Hepatic stellate cell (primary cell): ENCODE measurements around the gene CYTH3.

Source experiments
- DNase-seq: peaks from one replicate; pipeline ENCODE4 v3.0.0; 2011; ENCODE audit warnings: low spot score

Gene CYTH3

DNA sequence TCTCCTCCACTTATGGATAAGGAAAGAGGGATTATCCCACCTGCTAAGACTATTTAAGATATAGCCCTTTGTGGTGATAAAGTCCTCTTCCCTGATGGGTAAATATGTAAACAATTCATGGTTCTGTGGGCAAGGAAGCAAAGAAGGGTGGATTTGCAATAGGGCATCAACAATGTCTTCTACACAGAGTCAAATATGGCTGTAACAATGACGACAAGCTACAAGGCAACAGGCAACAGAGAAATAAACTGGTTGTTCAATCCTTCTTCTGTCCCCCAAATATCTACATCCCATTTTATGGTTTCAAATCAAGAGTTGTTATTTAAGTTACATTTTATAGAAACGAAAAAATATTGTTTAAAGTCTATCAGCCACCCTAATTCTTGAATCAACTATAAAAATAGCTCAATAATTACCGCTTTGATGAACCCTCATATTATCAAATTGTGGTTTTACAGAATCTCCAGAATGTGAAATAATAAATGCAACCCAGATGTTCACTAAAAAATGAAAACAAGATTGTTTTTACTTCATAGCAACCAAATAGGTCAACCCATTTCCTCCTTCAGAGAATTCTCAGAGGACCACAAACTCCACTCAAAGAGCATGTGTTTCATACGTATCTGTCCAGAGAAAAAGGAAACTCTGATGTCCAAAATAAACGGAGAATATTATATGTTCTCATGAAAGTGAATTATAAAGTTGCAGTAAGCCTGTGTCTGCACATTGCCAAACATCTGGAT lies 13.8 kb downstream of the CYTH3 start:
- no peak for DNase-seq

DNA sequence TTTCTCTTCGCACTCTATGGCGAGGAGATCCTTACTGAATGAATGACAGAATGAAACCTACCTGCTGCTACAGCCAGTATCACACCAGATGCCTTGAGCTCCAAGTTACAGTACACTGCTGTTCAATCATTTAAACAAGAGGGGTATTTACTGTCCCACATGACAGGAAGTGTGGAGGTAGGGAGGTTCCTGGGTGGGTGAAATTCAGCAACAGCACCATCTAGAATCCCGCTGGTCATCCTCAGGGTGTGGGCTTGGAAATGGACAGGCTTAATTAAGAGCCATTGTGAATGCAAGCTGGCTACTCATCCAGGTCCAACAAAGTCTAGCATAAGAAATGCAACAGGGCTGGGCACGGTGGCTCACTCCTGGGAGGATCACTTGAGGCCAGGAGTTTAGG lies 14.7 kb downstream of the CYTH3 start:
- DNase-seq: no peak

DNA sequence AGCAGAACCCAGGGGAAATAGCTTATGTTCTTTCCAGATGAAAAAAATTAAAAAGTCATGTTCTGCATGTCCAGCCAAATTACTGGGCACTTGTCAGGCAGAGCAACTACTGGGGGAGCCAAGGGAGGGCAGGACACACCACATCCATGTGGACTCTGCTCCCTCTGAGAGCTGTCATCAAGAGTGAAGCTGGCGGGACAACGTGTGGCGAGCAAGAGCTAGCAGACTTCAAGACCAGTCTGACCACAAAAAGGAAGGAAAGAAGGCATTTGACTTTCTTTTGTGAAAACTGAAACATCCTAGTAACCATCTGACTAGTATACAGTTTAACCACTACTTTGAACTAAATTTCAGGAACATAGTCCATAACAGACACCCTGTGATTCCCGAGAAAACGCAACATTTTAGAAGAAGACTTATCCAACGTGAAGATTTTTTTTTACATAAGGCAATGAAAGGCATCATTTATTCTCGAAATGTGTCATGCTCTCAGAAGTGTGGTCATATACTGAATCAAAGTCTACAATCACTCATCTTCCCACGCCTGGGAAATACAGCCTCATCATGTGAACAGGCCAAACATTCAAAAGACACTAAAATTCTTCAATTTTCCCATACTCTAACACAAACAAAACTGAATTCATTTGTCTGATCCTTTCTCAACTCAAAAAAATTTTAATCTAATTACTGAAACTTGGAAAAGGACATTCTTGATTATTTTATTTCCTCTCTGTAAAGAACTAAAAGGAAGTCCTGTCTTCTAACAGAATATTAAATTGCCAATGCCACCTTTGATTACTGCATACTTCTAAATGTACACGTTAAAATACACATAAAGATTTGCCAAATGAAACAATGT lies 15.5 kb downstream of the CYTH3 start:
- no peak for DNase-seq

DNA sequence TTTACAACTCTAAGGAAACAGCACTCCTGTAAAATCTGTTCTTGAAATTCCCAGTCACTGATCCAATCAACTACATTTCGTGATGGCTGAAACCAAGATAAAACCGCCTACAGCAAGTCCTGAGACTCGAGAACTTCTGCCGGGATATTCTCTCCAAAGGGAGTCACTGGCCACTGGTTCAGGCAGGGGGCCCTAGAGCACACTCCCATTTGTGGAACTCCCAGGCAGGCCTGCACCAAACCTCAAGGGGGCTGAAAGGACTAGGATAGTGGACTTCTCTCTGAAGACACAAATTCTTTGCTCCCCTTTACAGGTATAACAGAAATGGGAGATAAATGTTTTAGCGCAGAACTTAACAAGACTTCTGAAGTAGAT lies 16.3 kb downstream of the CYTH3 start:
- DNase-seq: no peak

DNA sequence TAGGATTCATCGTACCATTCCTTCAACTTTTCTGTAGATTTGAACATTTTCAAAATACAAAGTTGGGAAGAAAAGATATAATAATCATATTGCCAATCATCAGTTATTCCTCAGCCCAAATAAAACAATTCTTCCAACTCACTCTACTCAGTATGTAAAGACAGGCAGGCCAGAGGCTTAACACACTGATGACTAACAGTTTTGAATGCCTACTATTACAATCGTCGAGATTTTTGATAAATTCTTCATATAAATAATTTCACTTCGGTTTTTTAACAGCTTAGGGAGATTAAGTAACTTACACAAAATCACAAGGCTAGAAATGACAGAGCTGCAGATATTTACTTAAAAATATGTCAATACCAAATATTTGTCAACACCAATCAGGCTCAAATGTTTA lies 17.6 kb downstream of the CYTH3 start:
- no peak for DNase-seq

DNA sequence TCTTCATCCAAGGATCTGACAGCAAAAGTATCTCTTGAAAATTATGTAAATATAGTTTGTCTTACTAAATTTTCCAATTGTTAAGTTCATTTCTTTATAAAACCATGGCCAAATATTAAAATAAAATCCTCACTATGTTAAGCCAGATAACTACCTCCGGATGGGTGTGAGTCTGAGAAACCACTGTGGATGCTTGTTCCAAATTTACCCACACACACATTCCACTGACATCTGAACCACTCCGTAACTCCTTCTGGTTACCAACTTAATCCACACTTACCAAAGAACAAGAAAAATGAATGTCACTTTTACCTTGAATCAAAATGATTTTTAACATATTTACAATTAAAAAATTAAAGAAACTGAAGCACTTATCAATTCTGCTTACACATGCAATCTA lies 19.7 kb downstream of the CYTH3 start:
- no peak for DNase-seq

DNA sequence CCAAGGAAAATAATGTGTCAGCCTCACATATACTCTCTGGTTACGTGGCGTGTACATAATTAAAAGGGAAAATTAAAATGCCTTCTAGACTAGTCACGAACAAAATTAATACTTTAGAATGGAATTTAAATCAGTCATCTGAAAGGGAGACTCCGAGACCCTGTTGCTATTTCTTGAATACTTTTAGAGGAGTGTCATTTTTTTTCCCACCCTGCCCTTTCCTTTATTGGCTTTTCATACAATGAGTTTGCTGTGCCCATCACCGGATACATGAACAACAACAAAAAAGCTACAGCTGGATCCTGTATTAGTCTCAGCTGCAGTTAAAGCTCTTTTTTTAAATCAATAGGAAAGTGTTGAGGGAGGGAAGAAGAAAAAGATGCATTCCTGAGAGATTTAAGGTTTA lies 20.1 kb downstream of the CYTH3 start:
- no peak for DNase-seq

DNA sequence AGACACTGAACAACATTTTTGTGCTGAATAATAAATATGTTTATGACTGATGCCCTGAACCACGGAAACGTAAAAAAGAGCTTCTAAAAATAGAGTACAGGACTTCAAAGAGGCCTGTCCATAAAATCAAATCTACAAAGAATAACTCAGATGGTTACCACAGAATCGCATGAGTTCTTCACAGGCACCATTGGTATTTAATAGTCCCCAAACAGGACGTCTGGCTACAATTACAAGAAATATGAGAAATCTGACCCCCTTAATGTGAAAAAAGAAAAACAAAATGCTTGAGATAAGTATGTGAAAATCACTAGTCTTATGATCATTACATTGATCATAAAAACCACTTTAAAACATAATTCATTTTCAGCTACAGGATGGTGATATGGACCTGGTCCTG lies 20.8 kb downstream of the CYTH3 start:
- no peak for DNase-seq

DNA sequence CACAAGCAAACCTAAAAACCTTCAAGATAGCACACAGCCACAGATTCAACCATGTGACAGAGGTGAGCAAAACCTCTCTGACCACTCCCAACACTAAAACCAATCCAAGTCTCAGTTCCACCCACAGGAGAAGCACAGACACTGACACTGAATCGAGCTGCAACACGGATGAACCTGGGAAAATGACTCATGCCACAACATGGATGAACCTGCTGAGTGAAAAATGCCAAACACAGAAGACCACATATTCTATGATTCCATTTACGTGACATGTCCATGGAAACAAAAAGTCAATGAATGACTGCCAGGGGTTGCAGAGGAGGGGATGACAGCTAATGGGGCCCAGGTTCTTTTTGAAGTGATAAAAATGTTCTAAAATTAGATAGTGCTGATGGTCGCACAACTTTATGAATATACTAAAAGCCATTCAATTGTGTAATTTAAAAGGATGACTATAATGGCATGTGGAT lies 22.0 kb downstream of the CYTH3 start:
- no peak for DNase-seq

DNA sequence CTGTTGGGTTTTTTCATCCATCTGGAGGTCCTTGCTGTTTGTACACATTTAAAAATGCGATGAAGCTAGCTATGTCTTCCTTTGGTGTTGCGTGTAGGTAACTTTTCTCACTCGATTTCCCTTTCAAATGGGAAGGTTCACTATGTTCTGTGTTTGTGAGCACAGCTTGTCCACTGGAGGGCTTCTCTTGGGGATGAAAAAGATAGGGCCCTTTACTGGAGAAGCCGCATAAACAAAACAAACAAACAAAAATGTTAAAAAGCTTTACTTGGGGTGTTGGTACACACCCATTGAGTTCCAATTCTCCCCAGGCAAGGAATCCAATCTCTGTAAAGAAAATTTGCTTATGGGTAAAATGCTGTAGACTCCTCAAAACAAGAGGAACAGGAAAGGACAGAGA lies 23.4 kb downstream of the CYTH3 start:
- DNase-seq: no peak

DNA sequence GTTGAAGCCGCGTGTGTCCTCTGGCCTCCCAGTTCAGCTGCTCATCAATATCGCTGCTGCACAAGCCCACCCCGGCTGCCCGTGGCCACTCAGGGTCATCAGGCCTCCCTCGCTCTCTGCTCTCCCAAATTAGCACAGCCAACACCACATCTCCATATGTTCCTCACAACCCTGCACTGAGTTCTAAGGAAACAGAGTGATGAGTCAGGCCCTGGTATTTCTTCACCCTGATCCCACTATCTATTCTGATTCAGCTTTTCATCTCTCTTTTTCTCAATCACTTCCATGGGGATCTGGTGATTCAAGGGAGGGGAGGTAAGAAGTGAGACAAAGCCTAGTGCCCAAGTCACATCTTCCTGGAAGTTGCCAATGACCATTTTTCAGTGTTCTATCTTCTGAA lies 23.8 kb downstream of the CYTH3 start:
- no peak for DNase-seq

DNA sequence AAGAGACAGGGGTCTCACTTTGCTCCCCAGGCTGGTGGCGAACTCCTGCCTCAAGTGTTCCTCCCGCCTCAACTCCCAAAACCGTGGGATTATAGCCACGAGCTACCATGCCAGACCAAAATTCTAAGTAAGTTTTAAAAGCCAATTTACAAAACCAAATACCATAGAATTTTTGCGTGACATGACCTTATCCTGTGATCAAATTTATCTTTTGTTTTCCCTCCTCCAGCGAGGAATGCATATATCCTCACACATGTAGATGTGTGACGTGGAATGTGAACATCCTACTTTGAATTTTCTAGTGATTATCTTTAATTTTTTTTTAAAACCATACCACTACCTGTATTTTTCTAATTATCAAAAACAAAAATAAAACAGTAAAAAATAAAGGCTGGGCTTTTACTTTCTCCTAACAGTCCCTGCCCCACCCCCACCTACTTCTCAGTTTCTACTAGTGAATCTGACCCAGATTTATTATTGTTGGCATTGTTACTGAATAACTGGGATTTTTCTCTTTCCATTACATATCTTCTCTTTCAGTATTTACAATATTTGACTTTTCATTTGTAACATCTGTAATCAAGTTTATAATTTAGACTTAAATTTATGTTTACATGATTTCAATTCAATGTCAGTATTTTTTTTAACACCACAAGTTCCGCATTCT lies 26.0 kb downstream of the CYTH3 start:
- DNase-seq: no peak

DNA sequence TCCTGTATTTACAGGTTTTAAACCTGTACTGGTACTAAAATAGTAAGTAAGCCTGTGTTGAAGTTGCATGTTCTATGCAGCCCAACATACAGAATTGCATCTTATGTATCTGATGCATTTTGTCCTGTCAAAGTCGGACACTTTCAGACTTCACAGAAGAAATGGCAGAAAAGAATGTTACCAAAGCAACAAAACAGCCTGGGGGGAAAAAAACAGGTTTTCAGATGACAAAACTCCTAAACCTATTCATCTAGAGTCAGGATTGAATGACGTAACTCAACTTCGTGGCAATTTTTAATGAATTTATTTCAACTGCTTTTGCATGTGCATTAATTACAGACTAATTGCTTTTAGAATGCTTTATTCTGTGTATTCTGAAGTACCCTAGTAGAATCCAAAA lies 28.4 kb downstream of the CYTH3 start:
- DNase-seq: no peak

DNA sequence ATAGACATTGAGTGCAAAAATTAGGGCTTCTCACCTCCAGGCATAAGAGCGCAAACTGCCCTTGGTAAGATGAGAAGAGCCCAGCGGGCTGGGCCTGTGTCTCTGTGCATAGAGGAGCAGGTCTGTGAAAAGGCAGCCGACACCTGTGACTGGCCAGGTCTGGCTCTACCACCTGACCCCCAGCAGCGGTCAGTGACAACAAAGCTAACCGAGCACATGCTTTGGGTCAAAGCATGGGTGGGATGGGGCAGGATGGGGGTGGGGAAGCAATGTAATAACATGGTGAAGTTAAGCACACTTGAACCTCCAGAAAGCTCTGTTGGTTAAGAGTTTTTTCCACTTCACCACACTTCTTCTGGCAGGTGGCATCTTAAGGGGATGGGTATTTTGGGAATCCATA lies 29.3 kb downstream of the CYTH3 start:
- DNase-seq: no peak

DNA sequence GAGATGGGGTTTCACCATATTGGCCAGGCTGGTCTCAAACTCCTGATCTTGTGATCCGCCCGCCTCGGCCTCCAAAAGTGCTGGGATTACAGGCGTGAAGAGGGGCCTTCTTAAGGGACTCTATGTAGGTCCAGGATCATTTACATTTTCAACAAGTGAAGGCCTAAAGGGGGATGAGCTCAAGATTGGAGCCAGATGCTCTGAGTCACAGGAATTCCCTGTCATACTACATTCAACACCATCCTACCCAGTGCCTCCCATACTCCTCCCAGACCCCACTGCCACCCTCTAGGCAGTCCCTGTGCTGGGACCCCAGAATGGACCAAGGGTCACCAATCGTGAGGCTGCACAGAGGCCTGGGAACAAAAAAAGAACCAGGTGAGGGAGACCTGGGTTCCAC lies 29.9 kb downstream of the CYTH3 start:
- no peak for DNase-seq

DNA sequence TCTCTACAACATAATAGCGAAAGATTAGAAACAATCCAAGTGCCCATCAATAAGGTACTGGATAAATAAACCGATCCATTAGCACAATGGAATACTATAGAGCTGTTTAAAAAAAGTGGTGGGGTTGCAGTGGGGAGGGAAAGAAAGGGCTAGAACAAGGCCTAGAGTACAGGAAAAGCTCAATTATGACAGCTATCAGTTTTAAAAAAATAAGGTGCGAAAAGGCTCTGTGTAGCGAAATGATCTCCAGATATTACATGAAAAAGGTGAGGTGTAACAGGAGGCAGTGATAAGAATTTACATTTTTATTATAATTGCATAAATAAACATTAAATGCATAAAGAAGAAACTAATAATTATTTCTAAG lies 30.8 kb downstream of the CYTH3 start:
- DNase-seq: no peak

DNA sequence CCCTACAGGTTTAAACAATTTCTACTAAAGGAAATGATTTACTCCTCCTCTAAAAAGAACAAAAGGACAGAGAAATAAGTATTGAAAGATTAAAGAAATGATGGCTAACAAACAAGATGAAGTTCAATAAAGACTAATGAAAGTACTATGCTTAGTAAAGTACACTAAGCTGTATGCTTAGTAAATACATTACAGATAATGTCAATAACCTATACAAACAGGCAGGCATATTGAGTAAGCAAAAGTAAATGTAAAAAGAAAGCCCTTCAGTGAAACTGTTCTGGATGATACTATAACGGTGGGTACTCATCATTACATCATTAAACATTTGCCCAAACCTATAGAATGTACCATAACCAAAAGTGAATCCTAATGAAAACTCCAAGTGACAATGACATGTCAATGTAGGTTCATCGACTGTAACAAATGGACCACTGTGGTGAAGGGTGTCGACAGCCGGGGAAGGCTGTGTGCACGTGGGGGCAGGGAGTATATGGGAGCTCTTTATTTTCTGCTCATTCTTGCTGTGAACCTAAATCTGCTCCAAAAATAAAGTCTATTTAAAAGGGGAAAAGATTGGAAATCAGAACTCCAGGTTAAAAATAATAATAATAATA lies 34.0 kb downstream of the CYTH3 start:
- no peak for DNase-seq

DNA sequence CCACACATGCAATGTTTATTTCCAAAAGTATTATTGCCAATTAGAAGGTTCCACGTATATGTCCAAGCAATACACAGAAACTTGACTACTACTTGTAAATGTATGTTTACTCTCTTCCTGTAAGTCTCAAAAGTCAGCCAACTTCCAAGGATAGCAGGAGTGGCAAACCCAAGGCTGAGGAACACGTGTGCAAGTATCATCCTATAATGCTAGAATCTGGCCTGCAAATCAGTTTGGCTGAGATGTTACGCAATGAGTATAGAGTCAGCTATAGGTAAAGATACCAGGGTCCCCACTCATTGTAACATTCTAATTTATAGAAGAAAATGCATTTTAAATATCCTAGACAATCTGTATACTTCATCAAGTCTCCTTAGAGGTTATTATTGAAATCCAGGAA lies 34.7 kb downstream of the CYTH3 start:
- no peak for DNase-seq

DNA sequence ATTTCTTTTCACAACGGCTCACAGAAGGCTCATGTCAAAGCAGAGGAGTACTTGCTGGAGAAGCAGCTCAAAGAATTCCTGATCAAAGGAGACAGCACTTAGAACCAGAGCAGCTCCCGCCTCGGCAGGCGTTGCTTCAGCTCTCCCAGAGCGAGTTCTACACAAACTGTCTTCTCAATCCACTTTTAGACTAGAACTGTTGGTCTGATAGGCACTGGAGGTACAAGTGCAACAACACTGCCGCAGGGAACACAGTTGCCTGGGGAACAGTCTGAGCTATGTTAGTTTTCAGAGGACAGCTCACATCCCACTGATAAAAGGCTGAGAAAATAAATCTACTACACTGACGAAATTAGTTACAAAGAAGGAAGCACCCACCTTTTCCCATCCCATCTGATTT lies 35.4 kb downstream of the CYTH3 start:
- no peak for DNase-seq

DNA sequence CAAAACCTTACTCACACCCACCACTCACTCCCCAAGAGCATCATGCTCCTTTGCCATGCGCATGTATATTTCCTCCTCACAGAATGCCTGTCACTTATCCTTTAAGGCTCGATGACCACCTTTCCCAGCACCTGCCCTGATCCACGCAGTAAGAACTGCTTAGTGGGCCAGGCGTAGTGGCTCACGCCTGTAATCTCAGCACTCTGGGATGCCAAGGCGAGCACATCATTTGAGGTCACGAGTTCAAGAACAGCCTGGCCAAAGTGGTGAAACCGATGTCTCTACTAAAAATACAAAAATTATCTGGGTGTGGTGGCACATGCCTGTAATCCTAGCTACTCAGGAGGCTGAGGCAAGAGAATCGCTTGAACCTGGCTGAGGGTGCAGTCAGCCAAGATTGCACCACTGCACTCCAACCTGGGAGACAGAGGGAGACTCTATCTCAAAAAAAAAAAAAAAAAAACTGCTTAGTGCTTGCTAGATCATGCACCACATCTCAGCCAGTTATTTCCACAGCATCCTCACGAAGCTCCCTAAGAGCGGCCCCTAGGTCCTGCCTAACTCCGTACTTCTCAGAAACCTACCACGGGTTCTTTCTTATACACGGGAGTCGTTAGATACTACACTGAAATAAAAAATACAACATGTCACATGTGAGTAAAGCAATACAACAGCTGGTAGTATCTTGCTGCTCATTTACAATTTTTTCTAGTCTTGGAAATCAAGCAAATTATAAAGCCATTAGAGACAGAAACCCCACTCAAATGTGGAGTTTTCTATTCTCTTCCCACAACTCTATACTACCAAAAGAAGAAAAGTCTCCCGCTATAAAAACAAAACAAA lies 37.2 kb downstream of the CYTH3 start:
- no peak for DNase-seq

DNA sequence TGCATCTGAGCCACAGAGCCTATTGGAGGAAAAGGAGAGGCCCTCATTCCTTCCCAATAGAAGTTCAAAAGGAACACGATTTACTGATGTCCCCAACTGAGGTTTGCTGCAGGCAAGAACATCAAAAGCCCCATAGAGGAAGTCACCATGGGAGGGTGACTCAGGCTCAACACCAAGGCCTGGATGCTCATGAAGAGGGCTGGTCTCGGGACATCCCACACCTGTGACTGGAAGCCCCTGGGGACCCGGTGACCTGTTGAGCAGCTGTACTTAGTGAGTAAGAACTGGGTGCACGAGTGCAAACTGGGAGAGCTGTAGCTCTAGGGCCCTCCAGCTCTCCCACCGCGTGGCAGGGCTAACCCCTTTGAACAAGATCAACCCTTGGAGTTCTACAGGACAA lies 38.0 kb downstream of the CYTH3 start:
- no peak for DNase-seq

DNA sequence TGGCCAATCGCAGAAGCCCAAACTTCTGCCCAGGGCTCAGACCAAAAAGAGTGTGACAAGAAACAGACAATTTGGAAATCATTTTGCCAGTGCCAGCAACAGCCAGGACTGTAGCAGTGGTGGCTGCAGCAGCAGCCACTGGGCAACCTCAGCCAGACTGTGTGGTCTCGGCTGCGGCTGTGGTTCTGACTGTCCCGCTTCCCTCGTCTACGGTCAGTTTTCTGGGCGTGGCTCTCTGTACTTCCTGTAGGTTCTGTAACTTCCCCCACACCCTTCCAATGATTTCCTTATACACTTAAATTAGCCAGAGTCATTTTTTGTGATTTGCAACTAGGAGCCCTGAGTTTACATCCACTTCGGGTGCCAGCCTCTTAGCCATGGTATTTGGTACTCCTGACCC lies 39.9 kb downstream of the CYTH3 start:
- no peak for DNase-seq
